GM12873 (cell line): ENCODE results near the gene DNAH1.

Experiments
- TF ChIP-seq, protein P1 (sequence below): IDR thresholded peaks from 2 replicates; pipeline ENCODE4 v1.5.1; 2012; ENCODE audit warnings: low read depth, mild to moderate bottlenecking, moderate library complexity, low read length, control low read depth; ENCODE audit not compliant: insufficient read depth; ENCODE audit errors: missing control alignments

DNAH1 gene

DNA sequence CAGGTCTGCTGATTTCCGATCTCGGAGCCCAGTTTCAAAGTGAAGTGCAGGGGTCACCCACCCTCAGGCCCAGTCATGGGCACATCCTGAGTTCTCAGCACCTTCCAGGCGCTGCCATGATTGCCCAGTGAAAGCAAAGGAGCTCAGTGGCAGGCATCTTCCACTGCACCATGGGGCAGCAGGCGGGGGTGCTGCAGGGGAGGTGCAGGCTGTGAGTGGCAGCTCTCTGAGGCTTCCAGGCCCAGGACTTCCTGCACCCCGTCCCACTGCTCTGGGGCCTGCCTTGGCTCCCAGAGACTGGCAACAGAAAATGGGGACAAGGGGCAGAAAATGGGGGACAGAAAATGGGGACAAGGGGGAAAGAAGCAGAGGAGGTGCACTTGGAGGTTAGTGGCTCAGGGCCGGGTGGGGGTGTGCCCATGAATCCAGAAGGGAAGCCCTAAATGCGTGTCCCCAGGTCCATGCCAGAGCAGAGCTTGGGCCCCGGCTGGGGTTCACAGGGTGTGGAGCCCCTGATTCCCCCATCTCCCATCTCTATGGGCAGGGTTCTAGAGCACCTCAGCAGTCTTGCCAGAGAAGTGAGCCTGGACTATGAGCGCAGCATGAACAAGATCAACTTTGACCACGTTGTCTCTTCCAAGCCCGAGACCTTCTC is 28.0 kb downstream of the DNAH1 start:
- TF ChIP-seq, protein P1, sequence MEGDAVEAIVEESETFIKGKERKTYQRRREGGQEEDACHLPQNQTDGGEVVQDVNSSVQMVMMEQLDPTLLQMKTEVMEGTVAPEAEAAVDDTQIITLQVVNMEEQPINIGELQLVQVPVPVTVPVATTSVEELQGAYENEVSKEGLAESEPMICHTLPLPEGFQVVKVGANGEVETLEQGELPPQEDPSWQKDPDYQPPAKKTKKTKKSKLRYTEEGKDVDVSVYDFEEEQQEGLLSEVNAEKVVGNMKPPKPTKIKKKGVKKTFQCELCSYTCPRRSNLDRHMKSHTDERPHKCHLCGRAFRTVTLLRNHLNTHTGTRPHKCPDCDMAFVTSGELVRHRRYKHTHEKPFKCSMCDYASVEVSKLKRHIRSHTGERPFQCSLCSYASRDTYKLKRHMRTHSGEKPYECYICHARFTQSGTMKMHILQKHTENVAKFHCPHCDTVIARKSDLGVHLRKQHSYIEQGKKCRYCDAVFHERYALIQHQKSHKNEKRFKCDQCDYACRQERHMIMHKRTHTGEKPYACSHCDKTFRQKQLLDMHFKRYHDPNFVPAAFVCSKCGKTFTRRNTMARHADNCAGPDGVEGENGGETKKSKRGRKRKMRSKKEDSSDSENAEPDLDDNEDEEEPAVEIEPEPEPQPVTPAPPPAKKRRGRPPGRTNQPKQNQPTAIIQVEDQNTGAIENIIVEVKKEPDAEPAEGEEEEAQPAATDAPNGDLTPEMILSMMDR, result no peak

GRCh38 chr3:52345521-52346109 is 29.5 kb downstream of the DNAH1 start:
- TF ChIP-seq, protein P1, result no peak

DNA sequence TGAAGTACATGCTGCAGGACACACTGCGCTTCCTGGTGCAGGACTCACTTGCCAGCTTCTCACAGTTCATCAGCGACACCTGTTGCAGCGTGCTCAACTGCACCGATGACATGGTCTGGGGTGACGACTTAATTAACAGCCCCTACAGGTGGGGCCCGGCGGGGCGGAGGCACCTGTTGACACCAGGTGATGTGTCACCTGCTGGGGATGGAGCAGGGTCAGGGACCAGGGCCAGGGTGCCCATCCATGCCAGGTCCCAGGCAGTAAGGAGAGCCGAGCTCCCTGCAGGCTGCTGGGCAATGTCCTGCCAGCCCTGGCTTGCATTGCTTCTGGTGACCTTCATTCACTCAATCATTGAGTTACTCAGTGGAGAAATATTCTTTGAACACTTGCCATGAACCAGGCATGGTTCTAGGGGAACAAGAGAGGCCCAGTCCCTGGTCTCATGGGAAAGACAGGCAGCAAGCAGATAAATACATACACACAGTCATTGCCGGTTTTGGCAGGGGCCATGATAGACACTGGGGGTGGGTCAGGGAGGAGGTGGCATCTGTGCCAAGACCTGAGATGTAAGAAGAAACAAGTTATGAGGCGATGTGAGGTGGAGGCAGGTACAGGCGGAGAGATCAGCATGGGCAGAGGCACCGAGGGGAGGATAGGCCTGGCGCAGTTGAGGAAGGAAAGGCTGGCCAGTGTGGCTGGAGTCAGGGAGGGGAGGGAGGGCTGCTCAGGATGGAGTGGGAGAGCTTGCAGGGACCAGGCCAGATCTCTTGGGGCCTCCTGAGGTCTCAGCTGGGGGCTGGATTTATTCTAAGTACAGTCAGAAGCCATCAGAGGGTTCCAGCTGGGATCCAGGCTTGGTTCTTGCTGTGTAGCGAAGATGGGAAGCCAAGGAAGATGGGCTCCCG is 30.8 kb downstream of the DNAH1 start:
- TF ChIP-seq, protein P1, result no peak

DNA sequence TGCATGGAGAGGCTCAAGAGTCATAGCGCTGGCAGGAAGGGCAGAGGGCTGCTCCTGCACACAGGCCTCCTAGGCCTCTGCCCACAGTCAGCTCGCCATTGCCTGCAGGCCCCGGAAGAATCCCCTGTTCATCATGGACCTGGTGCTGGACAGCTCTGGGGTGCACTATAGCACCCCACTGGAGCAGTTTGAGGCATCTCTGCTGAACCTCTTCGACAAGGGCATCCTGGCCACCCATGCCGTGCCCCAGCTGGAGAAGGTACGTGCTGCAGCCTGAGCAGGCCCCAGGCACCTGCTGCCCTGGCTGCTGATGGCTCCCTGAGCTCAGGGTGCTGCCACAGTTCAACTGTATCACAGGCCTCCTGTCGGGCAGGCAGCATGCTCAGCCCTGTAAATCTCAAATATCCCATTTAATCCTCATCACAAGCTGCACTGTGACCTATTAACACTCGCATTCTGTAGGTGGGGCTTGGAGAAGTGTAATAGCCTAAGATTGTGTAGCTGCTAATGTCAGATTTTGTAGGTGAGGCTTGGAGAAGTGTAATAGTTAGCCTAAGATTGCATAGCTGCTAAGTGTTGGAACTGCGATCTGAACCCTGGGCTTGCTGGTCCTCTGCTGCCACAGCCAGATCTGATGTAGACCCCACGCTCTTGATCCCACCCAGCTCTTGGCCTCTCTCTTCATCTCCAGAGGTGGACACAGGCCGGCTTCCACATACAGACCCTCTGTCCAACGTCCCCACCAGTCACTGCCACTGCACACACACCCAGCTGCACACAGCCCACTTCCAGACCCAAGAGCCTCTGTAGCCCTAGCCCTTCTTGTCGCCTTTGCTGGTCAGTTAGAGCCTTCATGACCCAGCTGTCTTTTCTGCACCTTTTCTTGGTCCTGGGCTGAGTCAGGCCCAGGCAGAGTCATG is 31.9 kb downstream of the DNAH1 start:
- TF ChIP-seq, protein P1, result no peak

DNA sequence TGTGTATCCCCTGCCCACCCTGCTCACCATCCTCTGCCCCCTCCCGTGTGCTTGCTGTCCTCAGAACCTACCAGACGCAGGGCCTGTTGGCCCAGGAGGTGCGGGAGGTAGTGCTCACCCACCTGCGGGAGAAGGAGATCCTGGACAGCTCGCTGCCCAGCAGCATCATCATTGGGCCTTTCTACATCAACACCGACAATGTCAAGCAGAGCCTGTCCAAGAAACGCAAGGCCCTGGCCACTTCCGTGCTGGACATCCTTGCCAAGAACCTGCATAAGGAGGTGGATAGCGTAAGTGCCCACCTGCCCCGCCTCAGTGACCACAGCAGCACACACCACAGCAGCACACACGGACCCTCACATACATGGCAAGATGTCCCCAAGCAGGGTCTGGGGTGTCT is 33.0 kb downstream of the DNAH1 start:
- TF ChIP-seq, protein P1, result no peak

DNA sequence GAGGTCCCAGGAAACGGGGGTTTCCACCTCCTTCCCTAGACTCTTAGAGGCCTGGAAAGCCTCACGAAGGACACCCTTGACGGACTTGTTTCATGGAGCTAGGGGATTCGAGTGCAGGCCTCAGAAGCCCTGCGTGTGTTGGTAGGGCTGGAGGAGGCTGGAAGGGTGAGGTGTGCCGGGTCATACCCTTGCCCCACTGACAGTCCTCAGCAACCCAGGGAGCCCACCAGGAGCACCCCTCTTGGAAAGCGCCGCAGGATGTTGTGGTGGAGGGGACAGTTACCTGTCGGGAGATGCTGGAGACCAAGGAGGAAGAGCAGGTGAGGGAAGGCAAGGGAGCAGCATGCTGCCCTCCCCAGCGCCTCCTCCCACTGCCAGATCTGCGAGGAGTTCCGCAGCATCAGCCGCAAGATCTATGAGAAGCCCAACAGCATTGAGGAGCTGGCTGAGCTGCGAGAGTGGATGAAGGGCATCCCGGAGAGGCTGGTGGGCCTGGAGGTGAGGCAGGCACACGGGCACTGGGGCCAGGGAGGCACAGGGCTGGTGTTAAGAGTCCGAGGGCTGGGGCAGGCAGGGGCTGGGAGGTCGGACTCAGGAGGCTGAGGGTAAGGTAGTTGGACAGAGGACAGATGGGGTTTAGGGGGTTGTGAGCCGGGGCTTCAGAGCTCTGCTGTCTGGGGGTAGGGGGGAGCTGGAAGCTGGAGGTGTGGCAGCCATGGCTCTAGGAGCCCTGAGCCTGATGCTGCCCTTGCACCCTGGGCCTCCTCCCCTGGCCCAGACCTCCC is 33.7 kb downstream of the DNAH1 start:
- TF ChIP-seq, protein P1, result no peak
